Measurements from ENCODE around the gene ONECUT3.

ONECUT3 gene

DNA sequence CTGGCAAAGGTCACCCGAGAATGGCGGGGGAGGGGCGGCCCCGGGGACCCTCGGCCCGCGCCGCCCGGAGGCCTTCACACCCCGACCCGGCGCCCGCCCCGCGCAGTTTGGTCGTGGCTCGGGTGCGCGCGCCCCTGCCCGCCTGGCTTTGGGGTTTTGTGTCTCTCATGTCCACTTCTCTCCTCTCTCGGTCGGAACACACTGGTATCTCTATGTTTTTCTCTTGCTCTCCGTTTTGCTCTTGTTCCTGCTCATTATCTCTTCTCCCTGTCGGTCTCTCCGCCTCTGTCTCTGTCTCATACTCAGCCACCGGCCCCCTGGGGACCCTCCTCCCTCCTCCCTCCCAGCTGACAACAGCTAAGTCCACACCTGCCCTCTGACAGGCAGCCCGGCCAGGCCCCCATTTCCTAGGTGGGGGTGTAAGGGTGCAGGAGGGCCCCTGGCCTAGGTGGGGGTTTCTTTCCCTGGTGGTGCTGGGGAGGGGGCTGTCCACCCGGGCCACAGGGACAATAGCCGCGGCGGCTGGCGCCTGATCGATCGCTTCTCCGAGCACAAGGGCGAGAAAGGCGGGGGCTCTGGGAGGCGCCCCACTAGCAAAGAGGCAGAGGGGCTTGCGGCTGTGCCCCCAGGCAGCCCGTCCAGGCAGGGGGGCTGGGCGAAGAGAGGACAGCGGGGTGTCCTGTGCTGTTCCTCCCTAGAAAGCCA lies 2.3 kb downstream of the ONECUT3 start:
- TF ChIP-seq, protein P1, sequence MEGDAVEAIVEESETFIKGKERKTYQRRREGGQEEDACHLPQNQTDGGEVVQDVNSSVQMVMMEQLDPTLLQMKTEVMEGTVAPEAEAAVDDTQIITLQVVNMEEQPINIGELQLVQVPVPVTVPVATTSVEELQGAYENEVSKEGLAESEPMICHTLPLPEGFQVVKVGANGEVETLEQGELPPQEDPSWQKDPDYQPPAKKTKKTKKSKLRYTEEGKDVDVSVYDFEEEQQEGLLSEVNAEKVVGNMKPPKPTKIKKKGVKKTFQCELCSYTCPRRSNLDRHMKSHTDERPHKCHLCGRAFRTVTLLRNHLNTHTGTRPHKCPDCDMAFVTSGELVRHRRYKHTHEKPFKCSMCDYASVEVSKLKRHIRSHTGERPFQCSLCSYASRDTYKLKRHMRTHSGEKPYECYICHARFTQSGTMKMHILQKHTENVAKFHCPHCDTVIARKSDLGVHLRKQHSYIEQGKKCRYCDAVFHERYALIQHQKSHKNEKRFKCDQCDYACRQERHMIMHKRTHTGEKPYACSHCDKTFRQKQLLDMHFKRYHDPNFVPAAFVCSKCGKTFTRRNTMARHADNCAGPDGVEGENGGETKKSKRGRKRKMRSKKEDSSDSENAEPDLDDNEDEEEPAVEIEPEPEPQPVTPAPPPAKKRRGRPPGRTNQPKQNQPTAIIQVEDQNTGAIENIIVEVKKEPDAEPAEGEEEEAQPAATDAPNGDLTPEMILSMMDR (IDR thresholded peaks at IDR 0.05) = no peak

DNA sequence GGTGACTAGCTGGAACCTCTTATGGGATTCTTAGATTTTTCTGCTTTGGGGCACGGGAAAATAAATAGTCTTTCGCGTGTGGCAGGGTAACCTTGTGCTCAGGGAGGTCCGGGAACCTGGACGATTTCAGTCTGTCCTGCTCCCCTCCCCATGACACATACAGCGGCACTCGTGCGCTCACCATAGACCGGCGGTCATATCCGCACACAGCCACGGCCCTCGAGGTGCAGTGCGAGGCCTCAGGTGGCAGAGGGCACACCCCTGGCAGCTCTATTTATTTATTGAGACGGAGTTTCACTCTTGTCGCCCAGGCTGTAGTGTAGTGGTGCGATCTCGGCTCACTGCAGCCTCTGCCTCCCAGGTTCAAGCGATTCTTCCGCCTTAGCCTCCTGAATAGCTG lies 3.0 kb downstream of the ONECUT3 start:
- TF ChIP-seq, protein P1 (IDR thresholded peaks at IDR 0.05) = no peak

DNA sequence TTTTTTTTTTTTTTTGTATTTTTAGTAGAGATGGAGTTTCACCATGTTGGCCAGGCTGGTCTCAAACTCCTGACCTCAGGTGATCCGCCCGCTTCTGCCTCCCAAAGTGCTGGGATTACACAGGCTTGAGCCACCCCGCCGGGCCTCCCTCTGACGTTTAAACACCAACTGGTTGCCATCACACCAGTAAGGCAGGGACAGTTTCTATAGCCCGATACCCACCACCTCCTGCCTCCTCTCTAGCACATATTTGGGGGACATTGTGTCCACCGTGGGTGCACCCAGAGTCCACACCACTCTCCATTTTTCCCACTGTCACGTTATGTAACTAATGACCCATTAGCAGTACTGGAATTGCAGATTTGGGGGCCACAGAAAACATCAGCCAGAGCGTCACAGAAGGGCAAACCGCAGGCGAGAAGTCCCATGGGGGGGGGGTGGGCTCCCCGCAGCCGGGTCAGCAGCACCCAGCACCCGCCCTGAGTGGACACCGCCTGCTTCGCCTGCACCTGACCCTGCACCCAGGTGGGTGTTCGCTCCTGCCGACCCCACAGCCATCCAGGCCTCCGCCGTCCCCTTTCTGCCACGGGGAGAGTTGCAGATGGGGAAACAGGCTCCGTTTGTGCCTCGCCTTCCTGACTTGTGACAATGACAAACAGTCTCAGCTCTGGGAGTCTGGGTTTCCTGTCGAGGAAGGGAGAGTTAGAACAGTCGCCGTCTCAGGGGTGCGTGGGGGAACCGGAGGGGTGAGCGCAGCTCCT lies 3.6 kb downstream of the ONECUT3 start:
- TF ChIP-seq, protein P1 (IDR thresholded peaks at IDR 0.05) = no peak

DNA sequence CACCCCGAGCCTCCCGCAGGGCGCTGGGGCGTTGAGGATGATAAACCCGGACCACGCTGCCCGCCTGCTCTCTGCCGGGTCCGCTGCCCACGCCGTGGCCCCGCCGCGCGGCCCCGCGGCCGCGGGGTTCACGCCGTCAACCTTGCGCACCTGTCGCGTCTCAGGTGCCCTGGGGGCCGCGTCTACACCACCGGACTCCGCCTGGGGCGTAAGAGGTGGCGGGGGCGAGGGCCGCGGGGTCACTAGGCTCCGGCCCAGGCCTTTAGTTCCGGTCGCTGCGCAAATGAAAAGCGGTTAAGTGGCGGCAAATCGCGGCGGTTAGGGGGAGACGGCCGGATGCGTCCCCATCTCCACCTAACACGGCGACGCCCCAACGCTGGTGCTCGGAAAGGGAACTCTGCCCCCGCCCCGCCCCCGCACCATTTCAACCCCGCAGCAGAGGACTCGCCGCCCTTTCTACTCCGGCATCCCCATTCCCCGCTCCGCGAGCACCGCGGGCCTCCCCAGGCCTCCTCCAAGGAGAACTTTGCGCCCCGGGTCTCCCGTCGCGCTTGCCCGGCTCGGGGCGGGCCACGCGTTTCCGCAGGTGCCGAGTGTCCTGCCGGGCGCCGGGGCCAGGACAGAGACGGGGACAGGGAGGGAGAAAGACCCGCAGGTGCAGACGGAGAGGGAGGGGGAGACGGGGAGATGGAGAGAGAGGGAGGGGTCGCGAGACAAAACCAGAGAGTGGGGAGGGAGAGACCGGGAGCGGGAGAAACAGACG lies 4.3 kb downstream of the ONECUT3 start:
- TF ChIP-seq, protein P1 (IDR thresholded peaks at IDR 0.05) = no peak

DNA sequence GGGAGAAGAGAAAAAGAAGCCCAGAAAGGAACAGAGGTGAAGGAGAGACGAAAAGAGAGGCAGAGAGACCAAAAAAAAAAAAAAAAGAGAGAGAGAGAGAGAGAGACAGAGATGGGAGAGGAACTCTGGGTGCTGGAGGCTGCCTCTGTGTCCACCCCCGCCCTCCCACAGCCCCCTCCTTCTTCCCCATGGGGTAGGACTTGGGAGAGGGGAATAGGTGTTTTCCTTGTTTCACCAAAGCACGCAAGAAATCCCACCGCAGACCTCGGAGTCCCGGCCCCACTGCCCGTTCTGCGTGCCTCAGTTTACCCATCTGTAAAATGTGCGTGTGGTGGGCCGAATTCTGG lies 4.9 kb downstream of the ONECUT3 start:
- TF ChIP-seq, protein P1 (IDR thresholded peaks at IDR 0.05) = no peak

DNA sequence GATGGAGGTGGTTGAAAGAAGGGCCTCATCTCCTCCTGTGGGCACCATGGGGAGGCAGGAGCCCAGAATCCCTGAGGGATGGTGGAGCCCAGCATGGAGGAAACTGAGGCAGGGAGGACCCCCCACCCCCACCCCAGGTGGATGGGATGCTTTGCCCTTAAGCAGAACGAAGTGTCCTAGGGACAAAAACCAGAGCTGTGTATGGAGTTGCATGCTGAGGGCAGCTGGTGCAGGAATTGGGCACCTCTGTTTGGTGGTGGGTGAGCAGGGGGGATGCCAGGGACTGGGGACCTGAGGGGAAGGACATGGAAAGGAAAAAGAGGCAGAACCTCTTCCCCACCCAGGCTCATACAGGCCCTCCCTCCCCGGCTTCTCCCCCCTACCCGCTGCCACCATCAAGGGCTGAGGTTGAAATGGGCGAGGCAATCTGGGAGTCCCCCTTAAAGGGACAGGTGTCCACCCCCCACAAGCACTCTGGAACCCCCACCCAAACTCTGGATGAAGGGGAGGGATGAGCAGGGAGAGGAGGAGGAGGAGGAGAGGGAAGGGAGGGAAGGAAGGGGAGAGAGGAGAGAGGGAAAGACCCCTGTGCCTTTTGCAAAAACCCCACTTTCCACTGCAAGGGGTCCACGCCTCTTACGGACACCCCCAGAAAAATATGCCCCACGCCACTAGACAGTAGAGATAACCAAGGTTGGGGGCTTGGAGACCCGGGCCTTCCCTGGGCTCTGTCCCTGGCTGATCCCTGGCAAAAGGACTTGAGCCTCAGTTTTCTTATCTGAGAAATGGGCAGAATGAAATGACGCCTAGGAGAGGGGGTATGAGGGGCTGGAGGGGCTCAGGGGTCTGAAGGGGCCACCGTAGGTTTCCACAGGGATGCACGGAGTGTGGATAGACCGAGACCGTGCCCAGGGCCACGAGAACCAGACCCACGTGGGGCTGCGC lies 5.9 kb downstream of the ONECUT3 start:
- TF ChIP-seq, protein P1 (IDR thresholded peaks at IDR 0.05) = no peak

DNA sequence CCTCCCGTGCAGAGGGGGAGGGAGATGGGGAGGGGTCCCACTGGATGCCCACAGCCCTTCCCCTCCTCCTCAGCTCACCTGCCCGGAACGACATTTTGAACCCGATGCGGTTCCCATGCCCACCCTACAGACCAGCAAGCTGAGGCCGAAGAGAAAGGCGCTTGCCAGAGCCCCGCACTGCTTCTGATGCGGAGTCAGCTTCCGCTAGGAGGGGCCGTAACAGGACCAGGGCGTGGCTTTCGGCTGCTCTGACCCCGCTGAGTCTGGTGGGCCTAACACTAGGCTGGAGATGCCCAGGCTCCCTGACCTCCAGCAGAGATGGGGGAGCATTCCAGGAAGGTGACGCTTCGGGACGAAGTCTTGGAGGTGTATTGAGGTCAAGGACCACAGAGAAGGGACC lies 6.7 kb downstream of the ONECUT3 start:
- TF ChIP-seq, protein P1 (IDR thresholded peaks at IDR 0.05) = no peak
